GM12878 (cell line): ENCODE data around the gene COL25A1. TPM values are rescaled to one million over a fixed set of nuclear protein-coding genes. Genes with fewer than 3 reads are reported as not detected.

ENCODE experiments used
- ATAC-seq: fragments of 200-7000 bp; cut with Tn5 transposase; 3 replicates; pipeline ENCODE4 v1.9.1; 2020; ENCODE audit warnings: mild to moderate bottlenecking, moderate library complexity
- BruUV-seq: library from RNA; stranded (reverse); fragments of 400-500 nt; replicated peaks from 2 replicates; lab custom pipeline; 2021; lab: Mats Ljungman, UMichigan
- CTCF ChIA-PET: fragments of 300-600 bp; sonication (Branson Sonifier 250); formaldehyde crosslinking; extraction: SDS; loops from one replicate; lab custom pipeline; 2021; ENCODE audit warnings: inconsistent platforms; lab: Yijun Ruan, JAX
- POLR2A ChIA-PET: fragments of 350-600 bp; formaldehyde crosslinking; extraction: SDS; loops from one replicate; lab custom pipeline; 2021; ENCODE audit warnings: inconsistent platforms; lab: Charles Lee
- RAD21 ChIA-PET: fragments of 300-600 bp; sonication (Branson Sonifier 250); formaldehyde crosslinking; loops from one replicate; lab custom pipeline; 2023; ENCODE audit warnings: antibody characterized with exemption; ENCODE audit not compliant: unreplicated experiment; lab: Charles Lee
- SMC1A ChIA-PET: fragments of 300-600 bp; sonication (Branson Sonifier 250); formaldehyde crosslinking; loops from one replicate; lab custom pipeline; 2023; ENCODE audit not compliant: unreplicated experiment, uncharacterized antibody; lab: Charles Lee
- DNase-seq: peaks from one replicate; pipeline ENCODE4 v3.0.0-alpha.2; 2011; ENCODE audit warnings: low read depth, low spot score
- FAIRE-seq: peaks from 3 replicates; lab custom pipeline; 2011; peaks lifted over from hg19 to GRCh38; lab: Jason Lieb, UNC
- H2AFZ ChIP-seq: 2 replicates; pipeline ENCODE4 v1.6.0; 2011; ENCODE audit warnings: low read depth, low read length, control low read depth; ENCODE audit not compliant: control insufficient read depth
- H3K27ac ChIP-seq: 2 replicates; pipeline ENCODE4 v1.5.1; 2011; ENCODE audit warnings: control low read depth; ENCODE audit not compliant: control insufficient read depth, insufficient read depth
- H3K27me3 ChIP-seq, 2 experiments: replicated peaks in 1 of 2; 2 replicates each; pipeline versions ENCODE4 v1.6.0 to v1.6.1; 2011; ENCODE audit warnings: low read length in 1 of 2; ENCODE audit not compliant: control insufficient read depth in 2 of 2, insufficient read depth in 2 of 2
- H3K36me3 ChIP-seq, 2 experiments: 2 replicates each; pipeline ENCODE4 v1.5.1; 2011; ENCODE audit warnings: low read length in 1 of 2; ENCODE audit not compliant: control insufficient read depth in 2 of 2, insufficient read depth in 2 of 2
- H3K4me1 ChIP-seq: 2 replicates; pipeline ENCODE4 v1.6.1; 2011; ENCODE audit warnings: mild to moderate bottlenecking, low read length, moderate library complexity, mixed read lengths; ENCODE audit not compliant: control insufficient read depth, insufficient read depth
- H3K4me2 ChIP-seq: 2 replicates; pipeline ENCODE4 v1.6.0; 2011; ENCODE audit warnings: control low read depth; ENCODE audit not compliant: control insufficient read depth, insufficient read depth
- H3K4me3 ChIP-seq: fragments of 200-600 bp; sonication (generic); 2 replicates; pipeline ENCODE4 v1.5.1; 2016
- H3K79me2 ChIP-seq: 2 replicates; pipeline ENCODE4 v1.6.0; 2011; ENCODE audit warnings: low read length; ENCODE audit not compliant: control insufficient read depth, insufficient read depth
- H3K9ac ChIP-seq: 2 replicates; pipeline ENCODE4 v1.8.0; 2011; ENCODE audit warnings: low read length, control low read depth, mixed read lengths; ENCODE audit not compliant: control insufficient read depth, insufficient read depth
- H3K9me3 ChIP-seq: replicated peaks from 3 replicates; pipeline ENCODE4 v1.5.1; 2011; ENCODE audit warnings: mild to moderate bottlenecking, low read length; ENCODE audit not compliant: control insufficient read depth, insufficient read depth
- H4K20me1 ChIP-seq: 2 replicates; pipeline ENCODE4 v1.6.0; 2011; ENCODE audit not compliant: control insufficient read depth, insufficient read depth
- BHLHE40 ChIP-seq, 2 experiments: fragments of 450-650 bp in 1 of 2; IDR thresholded peaks; 2 replicates each; pipeline ENCODE4 v1.6.1; 2011 to 2017; ENCODE audit warnings: low read depth in 2 of 2, borderline replicate concordance in 1 of 2, improper control_type of control experiment in 1 of 2, low read length in 1 of 2, mild to moderate bottlenecking in 1 of 2
- CBFB ChIP-seq: IDR thresholded peaks from 2 replicates; pipeline ENCODE4 v1.6.1; 2016; ENCODE audit warnings: antibody characterized with exemption, low read depth
- EP300 ChIP-seq, 2 experiments: fragments of 150-350 bp in 1 of 2; IDR thresholded peaks; 2 replicates each; pipeline ENCODE4 v1.6.1; 2011 to 2012; ENCODE audit warnings: low read depth in 2 of 2, low read length in 2 of 2, borderline replicate concordance in 1 of 2, improper control_type of control experiment in 1 of 2, inconsistent platforms in 1 of 2; ENCODE audit not compliant: control insufficient read depth in 1 of 2
- GABPA ChIP-seq: IDR thresholded peaks from 2 replicates; pipeline ENCODE4 v1.6.1; 2014; ENCODE audit warnings: antibody characterized with exemption, low read depth, mild to moderate bottlenecking, inconsistent platforms
- IRF5 ChIP-seq: fragments of 450-650 bp; IDR thresholded peaks from 2 replicates; pipeline ENCODE4 v1.6.1; 2017; ENCODE audit warnings: borderline replicate concordance
- NFXL1 ChIP-seq: fragments of 450-650 bp; IDR thresholded peaks from 2 replicates; pipeline ENCODE4 v1.6.1; 2017; ENCODE audit warnings: antibody characterized with exemption, mild to moderate bottlenecking, borderline replicate concordance
- RBBP5 ChIP-seq: fragments of 200-600 bp; sonication (generic); conservative IDR thresholded peaks from 2 replicates; pipeline ENCODE4 v1.6.1; 2016
- REST ChIP-seq: IDR thresholded peaks from 2 replicates; pipeline ENCODE4 v1.6.1; 2012; ENCODE audit warnings: mild to moderate bottlenecking, low read depth, low read length
- STAT1 ChIP-seq: fragments of 450-650 bp; conservative IDR thresholded peaks from 2 replicates; pipeline ENCODE4 v1.6.1; 2014; ENCODE audit warnings: antibody characterized with exemption, mild to moderate bottlenecking
- SUZ12 ChIP-seq: fragments of 200-600 bp; sonication (generic); IDR thresholded peaks from one replicate; pipeline ENCODE4 v1.6.1; 2018; ENCODE audit warnings: antibody characterized with exemption, mild to moderate bottlenecking; ENCODE audit not compliant: unreplicated experiment
- YBX1 ChIP-seq: fragments of 450-650 bp; IDR thresholded peaks from 2 replicates; pipeline ENCODE4 v1.6.1; 2016; ENCODE audit warnings: antibody characterized with exemption
- in situ Hi-C: fragments of 300-500 bp; cut with MboI; formaldehyde crosslinking; loops from 9 replicates; pipeline ENCODE4 v1.14.3; 2018; ENCODE audit warnings: mixed read lengths
- intact Hi-C: fragments of 100-400 bp; cut with micrococcal nuclease; formaldehyde crosslinking; loops from one replicate; pipeline ENCODE4 v1.14.2; 2022; ENCODE audit not compliant: unreplicated experiment
- polyA plus RNA-seq, 11 experiments: library from polyadenylated mRNA; depleted of rRNA in 4 of 11; unstranded in 6 of 11; stranded (reverse) in 5 of 11; fragments of >200 nt; fragmentation: Nextera tagmentation in 4 of 11; fragmentation: Illumina TruSeq in 1 of 11; extraction: Ambion mirVana in 4 of 11; extraction: Trizol in 1 of 11; gene quantifications; 1 replicate in 1 of 11; 2 replicates in 10 of 11; pipeline versions ENCODE4 v1.2.1 to v1.2.3, GENCODE V29; 2011 to 2016; ENCODE audit warnings: inconsistent platforms in 2 of 11, missing spikeins in 2 of 11, low read depth in 1 of 11
- total RNA-seq, 4 experiments: library from RNA; depleted of rRNA in 3 of 4; stranded (reverse); fragments of >200 nt in 3 of 4; fragmentation: Illumina TruSeq in 1 of 4; extraction: Trizol in 1 of 4; gene quantifications; 2 replicates each; pipeline versions ENCODE4 v1.2.1 to v1.2.3, GENCODE V29; 2013 to 2021

The COL25A1 gene
- total and polyA plus RNA-seq, 10 of the 15 experiments (the other 5 are each of a cell fraction or from before 2014, with no cell fraction given): 0.01 to 0.26 (median 0.12) TPM; not detected in 6

- no peak for ATAC-seq
Measured at GRCh38 chr4:109256818-109257217, 45.6 kb downstream of the COL25A1 start.

More at GRCh38 chr4:109256818-109257217, 45.6 kb downstream of the COL25A1 start:
- no peak overlapping the region for H3K4me3 ChIP-seq
- no peaks in the 10 kb centered on the region for H3K9me3 ChIP-seq
- no peak for DNase-seq
- BruUV-seq: no TSS peak
- no peak overlapping the region for H3K27ac ChIP-seq
- FAIRE-seq: no peak
- no peak overlapping the region for H3K9ac ChIP-seq
- ChIA-PET CTCF (no interaction called here), POLR2A (no interaction called here), RAD21 (no interaction called here), SMC1A (no interaction called here)
- TF ChIP-seq STAT1 (no peak), NFXL1 (no peak), YBX1 (no peak), CBFB (no peak), EP300 (IDR thresholded peaks at IDR 0.05; ENCODE audit: borderline replicate concordance in 1 of 2, control insufficient read depth in 1 of 2, low read depth in 2 of 2, low read length in 2 of 2) (no peak), SUZ12 (no peak), BHLHE40 (IDR thresholded peaks at IDR 0.05; ENCODE audit: borderline replicate concordance in 1 of 2, low read depth in 2 of 2, low read length in 1 of 2) (no peak), GABPA (no peak), IRF5 (no peak), RBBP5 (no peak), REST (no peak)
- H4K20me1 ChIP-seq: no peaks in the 10 kb centered on the region
- no peaks in the 10 kb centered on the region; a peak in 2 of 4 replicates for H3K27me3 ChIP-seq
- no peak overlapping the region for H3K4me2 ChIP-seq
- intact Hi-C loops: no loop called here
- no peaks in the 10 kb centered on the region for H3K4me1 ChIP-seq
- H3K79me2 ChIP-seq: no peaks in the 10 kb centered on the region
- in situ Hi-C loops: no loop called here
- H3K36me3 ChIP-seq: no peaks in the 10 kb centered on the region
- no peak overlapping the region for H2AFZ ChIP-seq
